PC-3 (cell line): Measurements from ENCODE around the gene TSPAN13. TPM values are rescaled to one million over a fixed set of nuclear protein-coding genes. Genes with fewer than 3 reads are reported as not detected.

Experiments used
- ATAC-seq: fragments of 200-7000 bp; cut with Tn5 transposase; 2 replicates; pipeline ENCODE4 v1.9.1; 2020; ENCODE audit warnings: mild to moderate bottlenecking, moderate library complexity
- BruUV-seq: library from RNA; stranded (reverse); fragments of 400-500 nt; replicated peaks from 2 replicates; lab custom pipeline; 2021; lab: Mats Ljungman, UMichigan
- CTCF ChIA-PET: fragments of 300-600 bp; sonication (Branson Sonifier 250); formaldehyde crosslinking; loops from one replicate; lab custom pipeline; 2022; ENCODE audit warnings: antibody characterized with exemption; lab: Charles Lee
- POLR2A ChIA-PET: fragments of 300-600 bp; sonication (Branson Sonifier 250); formaldehyde crosslinking; loops from one replicate; lab custom pipeline; 2022; ENCODE audit warnings: antibody characterized with exemption; ENCODE audit not compliant: unreplicated experiment; lab: Charles Lee
- DNase-seq: peaks from one replicate; pipeline ENCODE4 v3.0.0-alpha.2; 2015
- H2AFZ ChIP-seq: fragments of 300-600 bp; sonication (generic); 2 replicates; pipeline ENCODE4 v1.6.0; 2016; ENCODE audit warnings: antibody characterized with exemption, low read length
- H3F3A ChIP-seq: fragments of 300-600 bp; sonication (generic); one replicate; pipeline ENCODE4 v1.6.0; 2017; ENCODE audit warnings: antibody characterized with exemption, low read length, control low read depth, mild to moderate bottlenecking; ENCODE audit not compliant: unreplicated experiment
- H3K27ac ChIP-seq: fragments of 300-600 bp; sonication (generic); 2 replicates; pipeline ENCODE4 v1.5.1; 2016; ENCODE audit warnings: mild to moderate bottlenecking, low read length
- H3K27me3 ChIP-seq: fragments of 300-600 bp; sonication (generic); 2 replicates; pipeline ENCODE4 v1.6.1; 2016; ENCODE audit warnings: low read length, mixed read lengths
- H3K36me3 ChIP-seq: fragments of 300-600 bp; sonication (generic); 2 replicates; pipeline ENCODE4 v1.6.1; 2016; ENCODE audit warnings: low read depth, mixed run types, low read length, mixed read lengths
- H3K4me1 ChIP-seq: fragments of 300-600 bp; sonication (generic); 2 replicates; pipeline ENCODE4 v1.5.1; 2016; ENCODE audit warnings: low read length; ENCODE audit not compliant: insufficient read depth
- H3K4me2 ChIP-seq: fragments of 300-600 bp; sonication (generic); 2 replicates; pipeline ENCODE4 v1.6.0; 2016; ENCODE audit warnings: low read length
- H3K4me3 ChIP-seq: fragments of 300-600 bp; sonication (generic); 2 replicates; pipeline ENCODE4 v1.5.1; 2016; ENCODE audit warnings: mild to moderate bottlenecking, low read length, mixed read lengths
- H3K79me2 ChIP-seq: fragments of 300-600 bp; sonication (generic); 2 replicates; pipeline ENCODE4 v1.6.1; 2017; ENCODE audit warnings: low read length, mixed read lengths
- H3K9ac ChIP-seq: fragments of 300-600 bp; sonication (generic); 2 replicates; pipeline ENCODE4 v1.6.0; 2016; ENCODE audit warnings: mild to moderate bottlenecking, low read length
- H3K9me2 ChIP-seq: fragments of 300-600 bp; sonication (generic); replicated peaks from 2 replicates; pipeline ENCODE4 v1.6.1; 2016; ENCODE audit warnings: mixed run types, low read length, mixed read lengths
- H3K9me3 ChIP-seq: fragments of 300-600 bp; sonication (generic); 2 replicates; pipeline ENCODE4 v1.6.1; 2016; ENCODE audit warnings: low read length, mixed read lengths
- H4K20me1 ChIP-seq: fragments of 300-600 bp; sonication (generic); 2 replicates; pipeline ENCODE4 v1.6.1; 2016; ENCODE audit warnings: low read length, mixed read lengths
- EZH2 ChIP-seq: fragments of 300-600 bp; sonication (generic); IDR thresholded peaks from one replicate; pipeline ENCODE4 v1.6.1; 2017; ENCODE audit warnings: antibody characterized with exemption, mild to moderate bottlenecking, low read length; ENCODE audit not compliant: unreplicated experiment
- EZH2phosphoT487 ChIP-seq: fragments of 300-600 bp; sonication (generic); IDR thresholded peaks from 2 replicates; pipeline ENCODE4 v1.6.1; 2018; ENCODE audit warnings: mild to moderate bottlenecking, antibody characterized with exemption, low read length, borderline replicate concordance
- intact Hi-C: fragments of 100-400 bp; cut with micrococcal nuclease; formaldehyde crosslinking; loops from 2 replicates; pipeline ENCODE4 v1.9.0; 2023
- total RNA-seq: library from RNA; depleted of rRNA; stranded (reverse); fragments of >200 nt; gene quantifications from 2 replicates; pipeline ENCODE4 v1.2.3, GENCODE V29; 2014
- TF ChIP-seq, protein P1 (sequence below): fragments of 300-600 bp; sonication (generic); conservative IDR thresholded peaks from 2 replicates; pipeline ENCODE4 v1.5.1; 2017; ENCODE audit warnings: antibody characterized with exemption, low read depth, mild to moderate bottlenecking, low read length

TSPAN13 gene
- total RNA-seq, 1 experiment from 2014 or later: 34.9 TPM

DNA sequence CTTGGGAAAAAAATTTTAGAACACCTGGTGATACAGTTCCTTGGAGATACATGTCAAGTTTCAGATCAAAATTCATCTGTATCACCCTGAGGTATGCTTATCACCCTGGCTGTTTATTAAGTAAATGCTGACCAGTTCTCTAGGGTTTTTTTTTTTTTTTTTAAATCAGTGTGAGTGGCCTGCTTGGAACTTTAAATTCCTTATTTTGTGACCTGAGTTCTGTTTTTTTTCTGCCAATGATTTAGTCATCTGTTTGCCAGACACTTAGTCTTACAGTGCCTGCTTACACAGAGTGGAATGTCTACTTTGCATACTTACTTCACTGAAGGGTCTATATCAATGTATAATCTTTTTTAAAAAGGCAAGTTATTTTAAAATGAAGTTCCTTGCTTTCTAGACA is 1.8 kb downstream of the TSPAN13 start:
- DNase-seq (peak; percentile 63), ATAC-seq (peak; percentile 39)
- Histone ChIP-seq H3F3A (peaks cover 6% of the 10 kb centered on the region), H3K79me2 (peaks cover 66% of the 10 kb centered on the region), H3K27me3 (no peaks in the 10 kb centered on the region), H2AFZ (no peak overlapping the region; the same call in 1 of the 2 replicates), H3K27ac (peak overlapping the region; percentile 15; the same call in 1 of the 2 replicates), H3K4me3 (peak overlapping the region; percentile 88), H3K9ac (peak overlapping the region; percentile 67; the same call in 1 of the 2 replicates), H3K36me3 (no peaks in the 10 kb centered on the region), H3K9me2 (no peaks in the 10 kb centered on the region), H3K9me3 (no peaks in the 10 kb centered on the region), H3K4me2 (peak overlapping the region; percentile 89), H3K4me1 (peaks cover 28% of the 10 kb centered on the region), H4K20me1 (peaks cover 12% of the 10 kb centered on the region; the same call in 1 of the 2 replicates)
- intact Hi-C loops: loop anchor here (5.0 kb wide), 2 partner anchors 53 to 162 kb away; no protein-coding TSS in a partner anchor
- TF ChIP-seq EZH2phosphoT487: no peak
- TF ChIP-seq, protein P1, sequence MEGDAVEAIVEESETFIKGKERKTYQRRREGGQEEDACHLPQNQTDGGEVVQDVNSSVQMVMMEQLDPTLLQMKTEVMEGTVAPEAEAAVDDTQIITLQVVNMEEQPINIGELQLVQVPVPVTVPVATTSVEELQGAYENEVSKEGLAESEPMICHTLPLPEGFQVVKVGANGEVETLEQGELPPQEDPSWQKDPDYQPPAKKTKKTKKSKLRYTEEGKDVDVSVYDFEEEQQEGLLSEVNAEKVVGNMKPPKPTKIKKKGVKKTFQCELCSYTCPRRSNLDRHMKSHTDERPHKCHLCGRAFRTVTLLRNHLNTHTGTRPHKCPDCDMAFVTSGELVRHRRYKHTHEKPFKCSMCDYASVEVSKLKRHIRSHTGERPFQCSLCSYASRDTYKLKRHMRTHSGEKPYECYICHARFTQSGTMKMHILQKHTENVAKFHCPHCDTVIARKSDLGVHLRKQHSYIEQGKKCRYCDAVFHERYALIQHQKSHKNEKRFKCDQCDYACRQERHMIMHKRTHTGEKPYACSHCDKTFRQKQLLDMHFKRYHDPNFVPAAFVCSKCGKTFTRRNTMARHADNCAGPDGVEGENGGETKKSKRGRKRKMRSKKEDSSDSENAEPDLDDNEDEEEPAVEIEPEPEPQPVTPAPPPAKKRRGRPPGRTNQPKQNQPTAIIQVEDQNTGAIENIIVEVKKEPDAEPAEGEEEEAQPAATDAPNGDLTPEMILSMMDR: no peak
- TF ChIP-seq EZH2: no peak
- CTCF ChIA-PET: no interaction called here
- POLR2A ChIA-PET: no interaction called here
- BruUV-seq: no TSS peak

DNA sequence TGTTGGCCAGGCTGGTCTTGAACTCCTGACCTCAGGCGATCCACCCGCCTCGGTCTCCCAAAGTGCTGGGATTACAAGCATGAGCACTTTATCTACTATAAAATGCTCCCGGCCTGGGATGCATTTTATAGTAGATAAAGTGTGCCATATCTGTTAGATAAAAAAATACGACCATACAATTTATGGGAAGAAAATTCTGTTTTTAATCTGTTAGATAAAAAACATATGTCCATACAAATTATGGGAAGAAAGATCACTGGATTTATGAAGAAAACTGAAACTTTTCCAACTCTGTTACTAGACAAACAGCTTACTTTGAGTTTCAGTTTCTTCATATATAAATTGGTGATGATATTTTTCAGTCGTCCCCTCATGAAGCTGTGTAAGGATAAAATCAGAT is 4.5 kb downstream of the TSPAN13 start:
- Histone ChIP-seq H3K27me3 (no peaks in the 10 kb centered on the region), H3K9ac (no peak overlapping the region), H3K4me1 (peaks cover 27% of the 10 kb centered on the region), H3F3A (peaks cover 6% of the 10 kb centered on the region), H2AFZ (no peak overlapping the region), H4K20me1 (peaks cover 12% of the 10 kb centered on the region; the same call in 1 of the 2 replicates), H3K36me3 (no peaks in the 10 kb centered on the region), H3K27ac (no peak overlapping the region), H3K79me2 (peaks cover 75% of the 10 kb centered on the region), H3K9me2 (no peaks in the 10 kb centered on the region), H3K4me3 (no peak overlapping the region), H3K9me3 (no peaks in the 10 kb centered on the region), H3K4me2 (no peak overlapping the region)
- DNase-seq (no peak), ATAC-seq (no peak)
- no peak for TF ChIP-seq EZH2
- TF ChIP-seq, protein P1: no peak
- TF ChIP-seq EZH2phosphoT487: no peak
- ChIA-PET POLR2A (no interaction called here), CTCF (no interaction called here)
- intact Hi-C loops: loop anchor here (5.0 kb wide), 2 partner anchors 56 to 159 kb away; no protein-coding TSS in a partner anchor
- BruUV-seq: no TSS peak
